Naive thymus-derived CD4-positive, alpha-beta T cell (primary cell): Measurements from ENCODE around the gene COX4I2. TPM values are rescaled to one million over a fixed set of nuclear protein-coding genes. Genes with fewer than 3 reads are reported as not detected.
"Not testable (repeated sequence)": the region's sequence is repeated elsewhere in the genome, so short reads cannot be mapped to it uniquely, and the experiment has no call there.

Experiments
- ATAC-seq: fragments of 150-1000 bp; cut with Tn5 transposase; 2 replicates; pipeline ENCODE4 v1.10.0; 2021; ENCODE audit warnings: mild to moderate bottlenecking, moderate library complexity
- CTCF ChIA-PET: fragments of 350-600 bp; sonication (Branson Sonifier 250); formaldehyde crosslinking; loops from one replicate; lab custom pipeline; 2021; ENCODE audit warnings: antibody characterized with exemption; lab: Charles Lee
- POLR2A ChIA-PET: fragments of 350-600 bp; sonication (Branson Sonifier 250); formaldehyde crosslinking; loops from one replicate; lab custom pipeline; 2021; ENCODE audit warnings: antibody characterized with exemption, inconsistent platforms; lab: Charles Lee
- DNase-seq, 9 donors: peaks; one replicate each; pipeline versions ENCODE4 v3.0.0 to v3.0.0-alpha.2; 2020 to 2022; ENCODE audit warnings: mixed read lengths in 1 of 9
- H3K27ac ChIP-seq: one replicate; pipeline ENCODE4 v1.7.0; 2013; ENCODE audit warnings: mild to moderate bottlenecking, low read depth, low read length, moderate library complexity
- H3K27me3 ChIP-seq, 2 donors: one replicate each; pipeline ENCODE4 v1.7.0; 2013; ENCODE audit warnings: low read length in 2 of 2, mild to moderate bottlenecking in 2 of 2, moderate library complexity in 2 of 2; ENCODE audit not compliant: control insufficient read depth in 2 of 2, insufficient read depth in 2 of 2
- H3K36me3 ChIP-seq, 3 experiments: 1 replicate in 2 of 3; 2 replicates in 1 of 3; pipeline ENCODE4 v1.7.0; 2013; ENCODE audit warnings: low read length in 3 of 3, mild to moderate bottlenecking in 3 of 3, moderate library complexity in 1 of 3; ENCODE audit not compliant: insufficient read depth in 3 of 3, control insufficient read depth in 2 of 3
- H3K4me1 ChIP-seq, 2 donors: one replicate each; pipeline ENCODE4 v1.7.0; 2013; ENCODE audit warnings: low read length in 2 of 2, mild to moderate bottlenecking in 2 of 2, moderate library complexity in 1 of 2; ENCODE audit not compliant: control insufficient read depth in 2 of 2, insufficient read depth in 2 of 2
- H3K4me3 ChIP-seq: 2 replicates; pipeline ENCODE4 v1.7.0; 2013; ENCODE audit warnings: mild to moderate bottlenecking, low read length
- H3K9me3 ChIP-seq, 3 experiments: 1 replicate in 2 of 3; 2 replicates in 1 of 3; pipeline ENCODE4 v1.7.0; 2013; ENCODE audit warnings: low read length in 3 of 3; ENCODE audit not compliant: control insufficient read depth in 2 of 3
- H3K27ac Mint-ChIP-seq, 9 donors: one replicate each; pipeline ENCODE4 v1.8.0; 2020 to 2022; ENCODE audit warnings: mixed read lengths in 9 of 9, mild to moderate bottlenecking in 8 of 9, moderate library complexity in 5 of 9, inconsistent platforms in 2 of 9
- H3K27me3 Mint-ChIP-seq, 5 donors: one replicate each; pipeline ENCODE4 v1.8.0; 2021 to 2022; ENCODE audit warnings: mixed read lengths in 5 of 5, mild to moderate bottlenecking in 1 of 5
- H3K36me3 Mint-ChIP-seq, 5 donors: one replicate each; pipeline ENCODE4 v1.8.0; 2020 to 2022; ENCODE audit warnings: mixed read lengths in 5 of 5, mild to moderate bottlenecking in 3 of 5, inconsistent platforms in 1 of 5
- H3K4me1 Mint-ChIP-seq, 7 donors: one replicate each; pipeline ENCODE4 v1.8.0; 2020 to 2022; ENCODE audit warnings: mixed read lengths in 7 of 7, mild to moderate bottlenecking in 3 of 7, inconsistent platforms in 1 of 7
- H3K4me3 Mint-ChIP-seq, 10 donors: one replicate each; pipeline ENCODE4 v1.8.0; 2020 to 2022; ENCODE audit warnings: mild to moderate bottlenecking in 10 of 10, mixed read lengths in 10 of 10, moderate library complexity in 6 of 10, inconsistent platforms in 2 of 10
- H3K9me3 Mint-ChIP-seq, 11 donors: one replicate each; pipeline ENCODE4 v1.8.0; 2020 to 2022; ENCODE audit warnings: mixed read lengths in 11 of 11, mild to moderate bottlenecking in 4 of 11, inconsistent platforms in 1 of 11, moderate library complexity in 1 of 11
- intact Hi-C, 2 donors: fragments of 100-400 bp; cut with micrococcal nuclease; formaldehyde crosslinking; loops; one replicate each; pipeline ENCODE4 v1.15.1; 2023
- polyA plus RNA-seq, 2 donors: library from polyadenylated mRNA; unstranded; fragments of 300-500 nt; fragmentation: Illumina TruSeq; gene quantifications; one replicate each; pipeline ENCODE4 v1.2.3, GENCODE V29; 2021
- total RNA-seq, 6 experiments: library from RNA in 5 of 6; stranded (reverse) in 5 of 6; gene quantifications; 1 replicate in 5 of 6; 2 replicates in 1 of 6; pipeline ENCODE4 v1.2.3 and lab custom pipeline; 2021 to 2026

The COX4I2 gene
- total and polyA plus RNA-seq, 7 experiments from 2014 or later = not detected

DNA sequence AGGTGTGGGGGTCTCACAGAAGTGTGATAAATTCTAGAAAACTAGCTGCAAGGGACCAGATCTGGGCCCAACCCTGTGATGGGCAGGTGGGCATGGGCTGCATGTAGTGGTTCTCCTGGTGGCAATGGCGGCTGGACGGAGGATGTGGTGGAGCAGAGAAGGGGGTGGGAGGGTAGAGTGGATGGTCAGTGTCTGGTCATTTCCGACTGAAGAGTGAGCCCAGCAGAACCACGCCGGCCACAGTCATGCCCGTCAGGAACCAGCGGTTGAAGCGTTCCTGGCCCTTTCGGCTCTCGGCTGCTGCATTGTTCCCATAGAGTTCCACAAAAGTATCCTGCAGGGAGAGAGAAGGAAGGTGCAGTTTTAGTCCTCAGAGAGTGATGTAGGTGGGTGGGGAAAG, 28.0 kb downstream of the COX4I2 start:
- no peak overlapping the region for H3K4me3 ChIP-seq
- CTCF ChIA-PET = interaction anchor here (1.3 to 2.9 kb wide), 3 partner anchors 8 to 58 kb away, joined by 4 to 31 read pairs (median 5); no protein-coding TSS in a partner anchor
- POLR2A ChIA-PET = interaction anchor here (0.6 to 1.2 kb wide), 2 partner anchors 9 to 436 kb away, joined by 3 to 4 read pairs; no protein-coding TSS in a partner anchor
- DNase-seq (no peak), ATAC-seq (no peak)
- H3K4me1 ChIP-seq = peaks cover 4 to 28% of the 10 kb centered on the region in 2 donors
- Mint-ChIP-seq H3K4me3 (no peak overlapping the region), H3K4me1 (peaks cover 37 to 76% (median 48%) of the 10 kb centered on the region in 7 donors), H3K36me3 (peaks cover 0 to 26% (median 0%) of the 10 kb centered on the region in 5 donors), H3K9me3 (peaks cover 0 to 1% (median 0%) of the 10 kb centered on the region in 11 donors), H3K27ac (peak overlapping the region; percentile 19 to 92 (median 81)), H3K27me3 (no peaks in the 10 kb centered on the region)
- no peak overlapping the region for H3K27ac ChIP-seq
- H3K9me3 ChIP-seq = no peaks in the 10 kb centered on the region
- intact Hi-C loops = loop anchor here in 1 of 2 donors (10.0 kb wide), 1 partner anchor 349 kb away; the partner anchor contains the start of gene CCM2L
- peaks cover 0 to 21% (median 0%) of the 10 kb centered on the region in 3 experiments for H3K36me3 ChIP-seq
- no peaks in the 10 kb centered on the region for H3K27me3 ChIP-seq

DNA sequence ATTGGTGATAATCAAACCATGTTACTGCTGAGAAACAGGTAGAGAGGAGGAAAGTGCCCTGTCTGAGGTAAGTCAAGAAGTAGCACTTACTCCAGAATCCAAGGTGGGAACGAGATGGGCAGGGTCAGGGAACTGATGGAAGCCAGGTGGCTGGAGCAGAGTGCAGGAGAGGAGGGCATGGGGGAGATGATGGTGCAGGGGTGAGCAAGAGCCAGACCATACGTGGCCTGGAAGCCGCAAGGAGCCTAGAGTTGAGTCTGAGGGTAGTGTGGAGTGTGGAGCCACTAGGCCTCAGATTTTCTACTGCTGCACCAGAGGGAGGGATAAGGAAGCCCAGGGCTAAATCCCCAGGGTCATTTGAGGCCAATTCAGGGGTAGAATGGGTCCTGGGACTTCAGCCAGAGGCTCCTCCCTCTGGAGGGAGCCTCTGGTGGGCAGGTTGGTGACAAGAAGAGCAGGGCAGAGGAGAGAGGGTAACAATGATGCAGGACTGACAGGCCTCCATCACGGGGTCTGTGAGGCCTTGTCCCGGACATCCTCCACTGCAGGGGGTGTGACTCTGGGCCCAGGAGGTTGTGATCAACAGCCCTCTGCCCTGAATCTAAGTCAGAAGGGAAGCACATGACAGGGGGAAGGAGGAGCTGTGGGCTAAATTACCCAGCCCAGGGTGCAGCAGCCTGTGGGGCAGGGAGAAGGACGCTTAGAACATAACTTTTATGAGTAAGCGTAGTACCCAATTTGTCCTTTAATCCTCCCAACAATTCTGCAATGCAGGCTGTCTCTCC, 28.7 kb downstream of the COX4I2 start:
- no peaks in the 10 kb centered on the region for H3K27me3 ChIP-seq
- Mint-ChIP-seq H3K9me3 (peaks cover 0 to 1% (median 0%) of the 10 kb centered on the region in 11 donors), H3K27ac (peak overlapping the region; percentile 19 to 92 (median 85)), H3K27me3 (no peaks in the 10 kb centered on the region), H3K4me3 (peak overlapping the region in 2 of 10 donors; percentile 47 to 60), H3K4me1 (peaks cover 35 to 77% (median 44%) of the 10 kb centered on the region in 7 donors), H3K36me3 (peaks cover 0 to 29% (median 2%) of the 10 kb centered on the region in 5 donors)
- DNase-seq (no peak), ATAC-seq (peak; percentile 83)
- CTCF ChIA-PET = interaction anchor here (1.1 to 2.9 kb wide), 4 partner anchors 7 to 57 kb away, joined by 3 to 31 read pairs (median 6); no protein-coding TSS in a partner anchor
- peaks cover 0 to 21% (median 0%) of the 10 kb centered on the region in 3 experiments for H3K36me3 ChIP-seq
- POLR2A ChIA-PET = interaction anchor here (0.6 to 1.4 kb wide), 2 partner anchors 57 to 436 kb away, joined by 3 to 5 read pairs; no protein-coding TSS in a partner anchor
- H3K9me3 ChIP-seq = no peaks in the 10 kb centered on the region
- no peak overlapping the region for H3K4me3 ChIP-seq
- H3K27ac ChIP-seq = peak overlapping the region; percentile 44
- H3K4me1 ChIP-seq = peaks cover 4 to 32% of the 10 kb centered on the region in 2 donors
- intact Hi-C loops = loop anchor here in 1 of 2 donors (10.0 kb wide), 1 partner anchor 348 kb away; the partner anchor contains the start of gene CCM2L

- H3K27me3 ChIP-seq = no peaks in the 10 kb centered on the region
- Mint-ChIP-seq H3K4me3 (peak overlapping the region in 2 of 10 donors; percentile 34 to 59), H3K27me3 (no peaks in the 10 kb centered on the region), H3K36me3 (peaks cover 0 to 31% (median 3%) of the 10 kb centered on the region in 5 donors), H3K4me1 (peaks cover 25 to 74% (median 34%) of the 10 kb centered on the region in 7 donors), H3K9me3 (no peaks in the 10 kb centered on the region), H3K27ac (peak overlapping the region; percentile 47 to 92 (median 85))
- no peak overlapping the region for H3K4me3 ChIP-seq
- H3K4me1 ChIP-seq = peaks cover 0 to 24% of the 10 kb centered on the region in 2 donors
- CTCF ChIA-PET = interaction anchor here (0.7 to 2.4 kb wide), 4 partner anchors 7 to 225 kb away, joined by 3 to 6 read pairs (median 4); no protein-coding TSS in a partner anchor
- ATAC-seq = peak; percentile 58
- intact Hi-C loops = loop anchor here in 1 of 2 donors (10.0 kb wide), 1 partner anchor 347 kb away; the partner anchor contains the start of gene CCM2L
- POLR2A ChIA-PET = interaction anchor here (1.4 kb wide), 1 partner anchor 56 kb away, joined by 5 read pairs; no protein-coding TSS in a partner anchor
- no peaks in the 10 kb centered on the region for H3K9me3 ChIP-seq
- DNase-seq = peak in 1 of 9 donors; percentile 17
- peaks cover 0 to 21% (median 0%) of the 10 kb centered on the region in 3 experiments for H3K36me3 ChIP-seq
- peak overlapping the region; percentile 49 for H3K27ac ChIP-seq
Measured at GRCh38 chr20:31667315-31668285, 29.9 kb downstream of the COX4I2 start.

GRCh38 chr20:31668944-31669343, 31.2 kb downstream of the COX4I2 start:
- H3K4me3 Mint-ChIP-seq, ATAC-seq, H3K9me3 Mint-ChIP-seq, H3K27me3 Mint-ChIP-seq, H3K27me3 ChIP-seq, DNase-seq, H3K4me3 ChIP-seq, H3K9me3 ChIP-seq: not testable (repeated sequence)
- intact Hi-C loops = loop anchor here in 1 of 2 donors (10.0 kb wide), 1 partner anchor 346 kb away; the partner anchor contains the start of gene CCM2L
- Histone ChIP-seq H3K36me3 (peaks cover 0 to 21% (median 0%) of the 10 kb centered on the region in 3 experiments), H3K27ac (peak overlapping the region; percentile 4), H3K4me1 (peaks cover 5 to 29% of the 10 kb centered on the region in 2 donors)
- ChIA-PET POLR2A (interaction anchor here (0.6 kb wide), 1 partner anchor 1296 kb away, joined by 4 read pairs; no protein-coding TSS in a partner anchor), CTCF (interaction anchor here (0.7 to 2.4 kb wide), 3 partner anchors 55 to 189 kb away, joined by 3 to 6 read pairs (median 3); no protein-coding TSS in a partner anchor)
- Mint-ChIP-seq H3K4me1 (peaks cover 28 to 76% (median 36%) of the 10 kb centered on the region in 7 donors), H3K36me3 (peaks cover 0 to 29% (median 3%) of the 10 kb centered on the region in 5 donors), H3K27ac (peak overlapping the region in 5 of 9 donors; percentile 2 to 79 (median 56))

GRCh38 chr20:31669876-31670275, 32.2 kb downstream of the COX4I2 start:
- Histone ChIP-seq H3K4me3 (no peak overlapping the region), H3K36me3 (peaks cover 0 to 18% (median 0%) of the 10 kb centered on the region in 3 experiments), H3K4me1 (peaks cover 14 to 39% of the 10 kb centered on the region in 2 donors), H3K9me3 (no peaks in the 10 kb centered on the region), H3K27me3 (no peaks in the 10 kb centered on the region), H3K27ac (no peak overlapping the region)
- Mint-ChIP-seq H3K27me3 (no peaks in the 10 kb centered on the region), H3K9me3 (no peaks in the 10 kb centered on the region), H3K27ac (peak overlapping the region in 8 of 9 donors; percentile 14 to 79 (median 52)), H3K4me3 (no peak overlapping the region), H3K4me1 (peaks cover 35 to 79% (median 45%) of the 10 kb centered on the region in 7 donors), H3K36me3 (peaks cover 0 to 28% (median 3%) of the 10 kb centered on the region in 5 donors)
- CTCF ChIA-PET = interaction anchor here (0.9 kb wide), 1 partner anchor 107 kb away, joined by 3 read pairs; no protein-coding TSS in a partner anchor
- DNase-seq (no peak), ATAC-seq (no peak)
- intact Hi-C loops = loop anchor here in 1 of 2 donors (10.0 kb wide), 1 partner anchor 345 kb away; the partner anchor contains the start of gene CCM2L
- POLR2A ChIA-PET = no interaction called here
